HepG2 (cell line): ENCODE results near the gene INTU. TPM values are rescaled to one million over a fixed set of nuclear protein-coding genes. Genes with fewer than 3 reads are reported as not detected.
A peak's percentile ranks its signal among the peaks of the same experiment; 100 is the strongest.

Source experiments
- EED ChIP-seq: sonication (generic); formaldehyde crosslinking; IDR thresholded peaks from 2 replicates; pipeline ENCODE4 v1.5.0; 2020; ENCODE audit warnings: mild to moderate bottlenecking, missing genetic modification reagents
- FOSL1 ChIP-seq: sonication (generic); formaldehyde crosslinking; IDR thresholded peaks from 2 replicates; pipeline ENCODE4 v1.9.0; 2021; ENCODE audit warnings: missing genetic modification reagents, borderline replicate concordance
- FOXC1 ChIP-seq: sonication (generic); formaldehyde crosslinking; IDR thresholded peaks from 2 replicates; pipeline ENCODE4 v1.8.0; 2022; ENCODE audit warnings: mild to moderate bottlenecking, missing genetic modification reagents, borderline replicate concordance
- GLI4 ChIP-seq: sonication (generic); formaldehyde crosslinking; IDR thresholded peaks from 2 replicates; pipeline ENCODE4 v1.5.1; 2020; ENCODE audit warnings: missing genetic modification reagents, mild to moderate bottlenecking, moderate library complexity, borderline replicate concordance
- GTF3A ChIP-seq: sonication (generic); formaldehyde crosslinking; conservative IDR thresholded peaks from 2 replicates; pipeline ENCODE4 v1.4.0; 2020; ENCODE audit warnings: mild to moderate bottlenecking, missing genetic modification reagents
- KDM4B ChIP-seq: sonication (generic); formaldehyde crosslinking; IDR thresholded peaks from 2 replicates; pipeline ENCODE4 v1.4.0; 2020; ENCODE audit warnings: missing genetic modification reagents
- MLX ChIP-seq: IDR thresholded peaks from 2 replicates; pipeline ENCODE4 v1.6.1; 2016
- MYNN ChIP-seq: sonication (generic); formaldehyde crosslinking; IDR thresholded peaks from 2 replicates; pipeline ENCODE4 v1.4.0; 2020; ENCODE audit warnings: mild to moderate bottlenecking, low read depth, missing genetic modification reagents
- NBN ChIP-seq: fragments of 450-650 bp; conservative IDR thresholded peaks from 2 replicates; pipeline ENCODE4 v1.6.1; 2017
- NCOA2 ChIP-seq: sonication (generic); formaldehyde crosslinking; IDR thresholded peaks from 2 replicates; pipeline ENCODE4 v1.8.0; 2022; ENCODE audit warnings: inconsistent platforms
- NCOR1 ChIP-seq: fragments of 200-600 bp; sonication (generic); IDR thresholded peaks from 2 replicates; pipeline ENCODE4 v1.7.0; 2017; ENCODE audit warnings: antibody characterized with exemption, low read length, borderline replicate concordance
- SALL1 ChIP-seq: sonication (generic); formaldehyde crosslinking; IDR thresholded peaks from 2 replicates; pipeline ENCODE4 v1.8.0; 2022; ENCODE audit warnings: mild to moderate bottlenecking, missing genetic modification reagents
- SP1 ChIP-seq, 2 experiments: fragments of 450-650 bp in 1 of 2; sonication (generic) in 1 of 2; formaldehyde crosslinking in 1 of 2; IDR thresholded peaks; 2 replicates each; pipeline versions ENCODE4 v1.4.0 to v1.6.1; 2016 to 2020; ENCODE audit warnings: missing genetic modification reagents in 1 of 2
- SRF ChIP-seq: IDR thresholded peaks from 2 replicates; pipeline ENCODE4 v1.6.1; 2011; ENCODE audit warnings: mild to moderate bottlenecking, low read depth, low read length, moderate library complexity
- SRSF1 ChIP-seq: fragments of 200-400 bp; formaldehyde crosslinking; optimal IDR thresholded peaks from 2 replicates; pipeline ENCODE3; 2017; ENCODE audit warnings: mild to moderate bottlenecking, low read depth, low read length, moderate library complexity
- SRY ChIP-seq: sonication (generic); formaldehyde crosslinking; IDR thresholded peaks from 2 replicates; pipeline ENCODE4 v1.8.0; 2022; ENCODE audit warnings: mild to moderate bottlenecking, missing genetic modification reagents
- TCF7 ChIP-seq: sonication (generic); IDR thresholded peaks from 2 replicates; pipeline ENCODE4 v1.6.1; 2016; ENCODE audit warnings: antibody characterized with exemption, low read depth
- TEF ChIP-seq: sonication (generic); formaldehyde crosslinking; IDR thresholded peaks from 2 replicates; pipeline ENCODE4 v1.5.0; 2020; ENCODE audit warnings: missing genetic modification reagents
- ZBTB1 ChIP-seq: sonication (generic); formaldehyde crosslinking; IDR thresholded peaks from 2 replicates; pipeline ENCODE4 v1.4.0; 2020; ENCODE audit warnings: missing genetic modification reagents, borderline replicate concordance
- ZBTB4 ChIP-seq: sonication (generic); formaldehyde crosslinking; IDR thresholded peaks from 2 replicates; pipeline ENCODE4 v1.4.0; 2020; ENCODE audit warnings: missing genetic modification reagents, mild to moderate bottlenecking, borderline replicate concordance
- ZBTB7B ChIP-seq: sonication (generic); formaldehyde crosslinking; IDR thresholded peaks from 2 replicates; pipeline ENCODE4 v1.4.0; 2020; ENCODE audit warnings: missing genetic modification reagents
- ZNF264 ChIP-seq: sonication (generic); formaldehyde crosslinking; IDR thresholded peaks from 2 replicates; pipeline ENCODE4 v1.4.0; 2020; ENCODE audit warnings: missing genetic modification reagents
- ZNF484 ChIP-seq: sonication (generic); formaldehyde crosslinking; IDR thresholded peaks from 2 replicates; pipeline ENCODE4 v1.5.1; 2020; ENCODE audit warnings: mild to moderate bottlenecking, low read depth, missing genetic modification reagents, borderline replicate concordance
- polyA plus RNA-seq, 8 experiments: library from polyadenylated mRNA; depleted of rRNA in 3 of 8; stranded (reverse) in 7 of 8; unstranded in 1 of 8; fragments of >200 nt; fragmentation: Illumina TruSeq in 4 of 8; extraction: Trizol in 4 of 8; gene quantifications; 2 replicates each; pipeline versions ENCODE4 v1.2.1 to v1.2.3, GENCODE V29; 2011 to 2016; ENCODE audit warnings: low read depth in 4 of 8, missing spikeins in 1 of 8, mixed read lengths in 1 of 8; ENCODE audit not compliant: insufficient read depth in 1 of 8
- total RNA-seq, 5 experiments: library from RNA; depleted of rRNA; stranded (reverse); fragments of >200 nt; fragmentation: Illumina TruSeq; extraction: Trizol; gene quantifications; 2 replicates each; pipeline ENCODE4 v1.2.3, GENCODE V29; 2016; ENCODE audit warnings: low read depth in 1 of 5
- TF ChIP-seq, protein P1 (sequence below): IDR thresholded peaks from 2 replicates; pipeline ENCODE4 v1.6.1; 2016; ENCODE audit warnings: low read depth
- TF ChIP-seq, protein P2 (sequence below): IDR thresholded peaks from 2 replicates; pipeline ENCODE4 v1.6.1; 2016; ENCODE audit warnings: missing genetic modification reagents, missing compliant biosample characterization

INTU gene
- total and polyA plus RNA-seq, 2 of the 13 experiments (the other 11 are each of a cell fraction or from before 2014, with no cell fraction given) = 5.3 to 6.2 TPM

DNA sequence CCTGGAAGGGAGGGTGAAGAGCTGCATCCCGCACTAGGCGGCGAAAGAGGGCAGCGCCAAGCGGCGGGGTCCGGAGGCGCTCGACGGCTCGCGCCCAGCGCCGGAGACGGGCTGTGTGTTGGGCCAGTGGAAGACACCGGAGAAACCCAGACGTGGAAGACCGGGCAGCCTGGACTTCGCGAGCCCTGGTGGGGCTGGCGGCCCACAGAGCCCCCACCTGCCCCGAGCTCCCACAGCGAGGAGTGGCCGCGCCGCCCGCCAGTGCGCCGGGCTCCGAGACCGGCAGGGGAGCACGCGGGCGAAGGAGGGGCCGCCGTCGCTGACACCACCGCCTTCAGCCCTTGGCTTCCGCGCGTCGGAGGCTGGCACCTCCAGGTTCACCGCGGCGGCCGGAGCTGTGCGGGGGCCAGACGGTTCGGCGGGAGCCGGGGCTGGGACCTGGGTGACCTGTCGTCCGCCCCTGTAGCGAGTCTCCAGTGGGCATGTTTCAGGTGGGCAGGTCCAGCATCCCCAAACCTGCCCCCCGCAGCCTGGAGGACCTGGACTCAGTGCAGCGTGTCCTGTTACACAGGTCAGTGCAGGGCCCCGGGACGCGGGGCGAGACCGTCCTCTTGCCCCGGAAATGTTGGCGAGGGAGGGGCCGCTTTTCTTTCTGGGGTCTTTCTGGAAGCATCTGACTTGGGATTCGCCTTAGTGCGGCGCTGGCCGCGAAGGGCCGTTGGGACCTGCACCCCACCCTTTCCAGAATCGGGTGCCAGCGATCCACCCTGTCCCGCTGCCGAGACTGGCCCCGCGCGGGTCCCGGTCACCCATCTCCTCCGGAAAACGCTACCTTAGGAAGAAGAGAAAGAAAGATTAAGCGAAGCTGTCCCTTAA, 9.6 kb upstream of the INTU start (continued):
- TF ChIP-seq MYNN (no peak), ZNF264 (CRISPR knock-in tag) (no peak), NBN (no peak), SP1 (IDR thresholded peaks at IDR 0.05) (no peak), SP1 (CRISPR knock-in tag; IDR thresholded peaks at IDR 0.05) (no peak), SALL1 (CRISPR knock-in tag) (peak; percentile 38; the same call in 1 of the 2 replicates), FOXC1 (CRISPR knock-in tag) (0 out of 2 replicates have a peak, but pooled peaks have one; percentile 43), FOSL1 (CRISPR knock-in tag) (no peak), SRF (no peak), ZBTB7B (CRISPR knock-in tag) (no peak), TCF7 (no peak), TEF (CRISPR knock-in tag) (no peak), ZNF484 (CRISPR knock-in tag) (no peak), NCOR1 (no peak), GTF3A (no peak), EED (CRISPR knock-in tag) (no peak), ZBTB1 (CRISPR knock-in tag) (no peak), NCOA2 (CRISPR knock-in tag) (no peak), ZBTB4 (CRISPR knock-in tag) (no peak), SRY (CRISPR knock-in tag) (no peak), MLX (CRISPR knock-in tag) (no peak), KDM4B (CRISPR knock-in tag) (no peak), GLI4 (no peak), SRSF1 (peak; percentile 35)
- TF ChIP-seq, protein P1, sequence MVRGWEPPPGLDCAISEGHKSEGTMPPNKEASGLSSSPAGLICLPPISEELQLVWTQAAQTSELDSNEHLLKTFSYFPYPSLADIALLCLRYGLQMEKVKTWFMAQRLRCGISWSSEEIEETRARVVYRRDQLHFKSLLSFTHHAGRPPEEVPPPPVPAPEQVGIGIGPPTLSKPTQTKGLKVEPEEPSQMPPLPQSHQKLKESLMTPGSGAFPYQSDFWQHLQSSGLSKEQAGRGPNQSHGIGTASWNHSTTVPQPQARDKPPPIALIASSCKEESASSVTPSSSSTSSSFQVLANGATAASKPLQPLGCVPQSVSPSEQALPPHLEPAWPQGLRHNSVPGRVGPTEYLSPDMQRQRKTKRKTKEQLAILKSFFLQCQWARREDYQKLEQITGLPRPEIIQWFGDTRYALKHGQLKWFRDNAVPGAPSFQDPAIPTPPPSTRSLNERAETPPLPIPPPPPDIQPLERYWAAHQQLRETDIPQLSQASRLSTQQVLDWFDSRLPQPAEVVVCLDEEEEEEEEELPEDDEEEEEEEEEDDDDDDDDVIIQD (CRISPR knock-in tag) = 0 out of 2 replicates have a peak, but pooled peaks have one; percentile 20
- TF ChIP-seq, protein P2, sequence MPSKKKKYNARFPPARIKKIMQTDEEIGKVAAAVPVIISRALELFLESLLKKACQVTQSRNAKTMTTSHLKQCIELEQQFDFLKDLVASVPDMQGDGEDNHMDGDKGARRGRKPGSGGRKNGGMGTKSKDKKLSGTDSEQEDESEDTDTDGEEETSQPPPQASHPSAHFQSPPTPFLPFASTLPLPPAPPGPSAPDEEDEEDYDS = no peak
